Measurements from ENCODE around the gene HECTD4.
"Not testable (repeated sequence)": the region's sequence is repeated elsewhere in the genome, so short reads cannot be mapped to it uniquely, and the experiment has no call there.

The HECTD4 gene

GRCh38 chr12:112275836-112276235 lies 106.4 kb downstream of the HECTD4 start:
- in situ Hi-C loops (cut with MboI; ENCODE audit: low sequenced_read_pairs), result no loop called here

GRCh38 chr12:112275207-112275606 lies 107.0 kb downstream of the HECTD4 start:
- in situ Hi-C loops (cut with MboI; ENCODE audit: low sequenced_read_pairs), result no loop called here

GRCh38 chr12:112270673-112271072 lies 111.6 kb downstream of the HECTD4 start:
- in situ Hi-C loops (cut with MboI; ENCODE audit: low sequenced_read_pairs), result no loop called here

- in situ Hi-C loops (cut with MboI; ENCODE audit: low sequenced_read_pairs), result no loop called here
These were observed 115.8 kb downstream of the HECTD4 start for GRCh38 chr12:112266473-112266872.

GRCh38 chr12:112261559-112261958 lies 120.7 kb downstream of the HECTD4 start:
- in situ Hi-C loops (cut with MboI; ENCODE audit: low sequenced_read_pairs), result no loop called here

- in situ Hi-C loops (cut with MboI; ENCODE audit: low sequenced_read_pairs), result no loop called here
These were observed 123.3 kb downstream of the HECTD4 start for GRCh38 chr12:112258926-112259325.

GRCh38 chr12:112256780-112257179 lies 125.5 kb downstream of the HECTD4 start:
- in situ Hi-C loops (cut with MboI; ENCODE audit: low sequenced_read_pairs), result no loop called here

GRCh38 chr12:112252184-112252583 lies 130.0 kb downstream of the HECTD4 start:
- in situ Hi-C loops (cut with MboI; ENCODE audit: low sequenced_read_pairs), result no loop called here

GRCh38 chr12:112244902-112245301 lies 137.3 kb downstream of the HECTD4 start:
- in situ Hi-C loops (cut with MboI; ENCODE audit: low sequenced_read_pairs), result not testable (repeated sequence)

GRCh38 chr12:112243255-112244110 lies 138.7 kb downstream of the HECTD4 start:
- in situ Hi-C loops (cut with MboI; ENCODE audit: low sequenced_read_pairs), result no loop called here

GRCh38 chr12:112241176-112241575 lies 141.1 kb downstream of the HECTD4 start:
- in situ Hi-C loops (cut with MboI; ENCODE audit: low sequenced_read_pairs), result no loop called here

GRCh38 chr12:112239881-112240280 lies 142.3 kb downstream of the HECTD4 start:
- in situ Hi-C loops (cut with MboI; ENCODE audit: low sequenced_read_pairs), result no loop called here

GRCh38 chr12:112239020-112239419 lies 143.2 kb downstream of the HECTD4 start:
- in situ Hi-C loops (cut with MboI; ENCODE audit: low sequenced_read_pairs), result no loop called here

GRCh38 chr12:112238441-112238840 lies 143.8 kb downstream of the HECTD4 start:
- in situ Hi-C loops (cut with MboI; ENCODE audit: low sequenced_read_pairs), result no loop called here

- in situ Hi-C loops (cut with MboI; ENCODE audit: low sequenced_read_pairs), result no loop called here
These were observed 145.4 kb downstream of the HECTD4 start for GRCh38 chr12:112236786-112237185.

- in situ Hi-C loops (cut with MboI; ENCODE audit: low sequenced_read_pairs), result no loop called here
These were observed 145.8 kb downstream of the HECTD4 start for GRCh38 chr12:112236386-112236785.

GRCh38 chr12:112234303-112234702 lies 147.9 kb downstream of the HECTD4 start:
- in situ Hi-C loops (cut with MboI; ENCODE audit: low sequenced_read_pairs), result no loop called here

- in situ Hi-C loops (cut with MboI; ENCODE audit: low sequenced_read_pairs), result no loop called here
These were observed 149.0 kb downstream of the HECTD4 start for GRCh38 chr12:112233242-112233641.

- in situ Hi-C loops (cut with MboI; ENCODE audit: low sequenced_read_pairs), result no loop called here
These were observed 152.1 kb downstream of the HECTD4 start for GRCh38 chr12:112230136-112230535.

GRCh38 chr12:112226768-112227167 lies 155.5 kb downstream of the HECTD4 start:
- in situ Hi-C loops (cut with MboI; ENCODE audit: low sequenced_read_pairs), result no loop called here

GRCh38 chr12:112220628-112221027 lies 161.6 kb downstream of the HECTD4 start:
- in situ Hi-C loops (cut with MboI; ENCODE audit: low sequenced_read_pairs), result not testable (repeated sequence)

- in situ Hi-C loops (cut with MboI; ENCODE audit: low sequenced_read_pairs), result no loop called here
These were observed 163.0 kb downstream of the HECTD4 start for GRCh38 chr12:112219195-112219594.

GRCh38 chr12:112218150-112218549 lies 164.1 kb downstream of the HECTD4 start:
- in situ Hi-C loops (cut with MboI; ENCODE audit: low sequenced_read_pairs), result no loop called here
